ENCODE results near the gene FAM240B. TPM values are rescaled to one million over a fixed set of nuclear protein-coding genes. Genes with fewer than 3 reads are reported as not detected.

The FAM240B gene
- total RNA-seq, 1 donor from 2014 or later, result not detected

DNA sequence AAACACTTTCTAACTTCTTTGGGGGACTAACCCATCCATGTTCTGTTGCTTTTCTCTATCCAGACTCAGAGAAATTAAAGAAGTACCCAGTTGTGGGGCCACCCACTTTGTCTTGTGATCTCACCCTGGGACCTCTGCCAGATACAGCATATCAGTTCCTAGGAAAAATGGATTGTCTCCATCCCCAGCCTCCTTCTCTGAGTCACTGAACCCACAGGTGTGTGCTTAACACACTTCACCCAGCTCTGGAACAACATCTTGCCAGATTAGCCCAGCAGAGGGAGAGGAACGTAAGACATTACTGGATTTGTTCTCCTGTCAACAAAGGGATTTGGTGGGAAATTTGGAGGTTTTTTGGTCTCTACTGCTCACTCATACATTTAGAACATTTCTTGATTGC, 19.2 kb downstream of the FAM240B start:
- DNase-seq (ENCODE audit: low read depth, low spot score), result no peak

- no peak for DNase-seq (ENCODE audit: low read depth, low spot score)
These were observed 20.6 kb downstream of the FAM240B start for GRCh38 chr9:38699337-38699736.

DNA sequence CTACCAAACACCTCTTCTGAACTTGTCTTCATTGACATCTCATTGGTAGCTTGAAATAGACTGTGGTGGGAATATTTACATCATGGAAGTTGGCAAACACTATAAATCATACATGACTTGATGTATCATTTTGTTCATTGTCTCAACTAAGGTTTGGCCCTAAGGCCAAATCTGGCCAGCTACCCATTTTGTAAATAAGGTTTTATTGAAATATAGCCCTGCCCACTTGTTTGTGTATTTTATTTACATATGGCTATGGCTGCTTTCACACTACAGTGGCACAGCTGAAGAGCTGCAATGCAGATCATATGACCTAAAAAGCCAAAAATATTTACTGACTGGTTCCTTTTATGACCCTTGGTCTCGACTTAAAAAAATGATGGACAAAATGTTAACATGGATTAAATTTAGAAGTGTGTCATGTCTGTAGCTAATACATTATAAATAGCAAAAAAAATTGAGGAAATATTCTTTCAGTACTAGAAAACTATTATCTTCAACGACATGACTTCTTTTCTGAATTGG, 22.1 kb downstream of the FAM240B start:
- DNase-seq (ENCODE audit: low read depth, low spot score), result no peak

- no peak for DNase-seq (ENCODE audit: low read depth, low spot score)
These were observed 22.9 kb downstream of the FAM240B start for GRCh38 chr9:38696999-38697398.

DNA sequence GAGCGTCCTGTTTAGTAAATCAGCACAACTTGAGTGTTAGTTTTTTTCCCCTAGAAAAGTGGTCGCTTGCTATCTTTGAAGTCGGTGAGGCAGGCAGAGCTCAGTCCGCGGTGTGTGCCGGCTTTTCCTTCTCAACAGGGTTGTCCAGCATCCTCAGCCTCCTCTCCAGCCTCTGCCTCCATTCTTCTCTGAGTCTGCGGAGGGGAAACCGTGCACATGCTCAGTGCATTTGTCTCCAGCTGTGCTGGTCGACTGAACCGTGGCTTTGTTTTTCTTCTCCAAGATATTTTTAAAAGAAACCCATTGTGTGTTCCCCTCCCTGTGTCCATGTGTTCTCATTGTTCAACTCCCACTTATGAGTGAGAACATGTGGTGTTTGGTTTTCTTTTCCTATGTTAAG, 25.3 kb downstream of the FAM240B start:
- DNase-seq (ENCODE audit: low read depth, low spot score), result no peak

- no peak for DNase-seq (ENCODE audit: low read depth, low spot score)
These were observed 27.2 kb downstream of the FAM240B start for GRCh38 chr9:38692707-38693106.

- DNase-seq (ENCODE audit: low read depth, low spot score), result no peak
These were observed 29.4 kb downstream of the FAM240B start for GRCh38 chr9:38690574-38690973.

DNA sequence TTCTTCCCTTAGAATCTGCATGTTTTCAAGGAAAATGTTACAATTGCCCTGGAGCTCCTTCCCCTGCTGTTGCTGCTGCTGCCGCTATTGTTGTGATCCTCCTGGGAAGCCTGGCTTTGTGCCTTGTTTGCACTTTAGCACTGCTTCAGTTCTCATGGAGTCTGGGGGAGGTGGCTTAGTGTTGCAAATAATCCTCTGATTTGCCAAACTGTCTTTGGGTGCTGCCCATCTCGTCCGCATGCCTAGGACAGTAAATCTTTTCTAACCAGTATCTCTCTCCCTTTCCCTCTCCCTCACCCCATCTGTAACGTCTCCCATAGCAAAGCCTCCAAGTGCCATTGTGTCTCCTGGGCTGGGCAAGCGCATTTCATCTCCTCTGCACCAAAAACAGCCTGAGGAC, 30.3 kb downstream of the FAM240B start:
- no peak for DNase-seq (ENCODE audit: low read depth, low spot score)

GRCh38 chr9:38687992-38688391, 31.9 kb downstream of the FAM240B start:
- DNase-seq (ENCODE audit: low read depth, low spot score), result no peak

- DNase-seq (ENCODE audit: low read depth, low spot score), result no peak
These were observed 32.5 kb downstream of the FAM240B start for GRCh38 chr9:38687389-38687842.

DNA sequence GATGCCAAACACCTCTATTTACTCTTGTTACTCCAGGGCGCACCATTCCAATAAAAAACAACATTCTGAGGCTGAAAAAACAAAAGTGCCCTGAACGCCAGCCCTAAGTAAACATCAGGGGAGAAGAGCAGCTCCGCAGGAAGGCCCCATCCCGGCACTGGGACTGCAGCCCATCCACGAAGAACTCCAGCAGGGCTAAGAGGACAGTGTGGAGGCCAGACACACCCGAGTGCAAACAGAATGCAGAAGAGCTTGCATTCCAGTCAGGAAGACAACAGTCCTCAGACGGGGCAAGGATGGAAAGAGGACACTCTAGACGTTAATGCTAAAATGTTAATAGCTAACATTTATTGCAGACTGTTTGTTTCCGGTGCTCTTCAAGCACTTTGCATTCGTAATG, 33.0 kb downstream of the FAM240B start:
- no peak for DNase-seq (ENCODE audit: low read depth, low spot score)

GRCh38 chr9:38685535-38685934, 34.4 kb downstream of the FAM240B start:
- no peak for DNase-seq (ENCODE audit: low read depth, low spot score)

GRCh38 chr9:38683336-38683735, 36.6 kb downstream of the FAM240B start:
- no peak for DNase-seq (ENCODE audit: low read depth, low spot score)

- DNase-seq (ENCODE audit: low read depth, low spot score), result peak; percentile 19
These were observed 37.2 kb downstream of the FAM240B start for GRCh38 chr9:38682713-38683112.

- no peak for DNase-seq (ENCODE audit: low read depth, low spot score)
These were observed 38.1 kb downstream of the FAM240B start for GRCh38 chr9:38681747-38682227.

- no peak for DNase-seq (ENCODE audit: low read depth, low spot score)
These were observed 39.0 kb downstream of the FAM240B start for GRCh38 chr9:38680837-38681445.

- DNase-seq (ENCODE audit: low read depth, low spot score), result no peak
These were observed 42.2 kb downstream of the FAM240B start for GRCh38 chr9:38677660-38678303.

DNA sequence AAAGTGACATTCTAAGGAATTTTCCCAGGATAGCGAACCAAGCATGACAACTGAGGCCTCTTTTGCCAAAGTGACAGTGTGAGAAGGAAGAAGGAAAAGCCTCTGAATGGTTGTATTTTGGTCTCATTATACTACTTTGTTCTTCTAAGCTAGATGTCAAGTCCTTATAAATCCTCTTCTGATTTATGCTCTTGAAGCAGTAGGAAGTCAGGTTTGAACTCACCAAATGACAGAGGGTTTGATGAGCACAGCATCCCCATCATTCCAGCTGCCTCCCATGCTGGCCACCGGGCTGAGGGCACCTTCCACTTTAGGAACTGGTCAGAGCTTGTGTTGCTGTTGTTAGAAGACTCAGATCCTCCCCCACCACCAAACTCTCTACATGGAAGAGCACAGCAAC, 44.1 kb downstream of the FAM240B start:
- no peak for DNase-seq (ENCODE audit: low read depth, low spot score)

GRCh38 chr9:38675211-38675610, 44.7 kb downstream of the FAM240B start:
- no peak for DNase-seq (ENCODE audit: low read depth, low spot score)

DNA sequence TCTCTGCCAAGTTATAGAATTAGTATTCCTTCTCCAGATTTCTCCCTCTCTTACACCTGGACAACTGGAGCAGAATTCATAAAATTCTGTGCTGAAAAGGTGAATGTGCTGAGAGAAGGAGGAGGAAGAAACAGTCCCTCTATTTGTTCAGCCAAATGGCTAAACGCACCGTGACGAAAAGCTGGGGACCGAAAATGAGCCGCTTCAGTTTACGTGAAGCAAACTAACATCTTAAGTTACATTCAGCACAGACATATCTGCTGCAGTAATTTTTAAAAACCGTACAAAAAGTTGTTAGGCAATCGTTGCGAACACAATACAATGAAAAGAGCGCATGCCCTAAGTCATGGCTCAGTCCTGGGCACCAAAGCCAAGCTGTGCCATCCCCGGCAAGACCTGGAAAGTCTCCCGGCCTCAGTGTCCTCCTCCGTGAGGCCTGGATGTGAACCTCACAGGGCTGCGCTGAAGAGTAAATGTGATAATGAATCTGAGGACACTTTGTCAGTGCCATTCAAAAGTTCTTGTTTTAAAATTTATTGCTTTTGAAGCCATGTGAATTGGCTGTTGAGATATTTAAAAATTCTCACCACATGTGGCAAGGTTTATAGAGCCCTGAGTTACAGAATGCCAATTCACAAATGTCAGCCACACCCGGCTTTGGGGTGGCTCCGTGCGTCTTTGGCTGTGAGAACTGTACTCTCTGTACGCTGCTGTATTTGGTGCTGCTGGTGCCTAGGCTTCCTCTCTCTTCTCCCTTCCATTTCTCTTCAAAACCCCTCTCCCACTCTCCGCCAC, 46.3 kb downstream of the FAM240B start:
- DNase-seq (ENCODE audit: low read depth, low spot score), result no peak

GRCh38 chr9:38671748-38672147, 48.2 kb downstream of the FAM240B start:
- DNase-seq (ENCODE audit: low read depth, low spot score), result no peak

DNA sequence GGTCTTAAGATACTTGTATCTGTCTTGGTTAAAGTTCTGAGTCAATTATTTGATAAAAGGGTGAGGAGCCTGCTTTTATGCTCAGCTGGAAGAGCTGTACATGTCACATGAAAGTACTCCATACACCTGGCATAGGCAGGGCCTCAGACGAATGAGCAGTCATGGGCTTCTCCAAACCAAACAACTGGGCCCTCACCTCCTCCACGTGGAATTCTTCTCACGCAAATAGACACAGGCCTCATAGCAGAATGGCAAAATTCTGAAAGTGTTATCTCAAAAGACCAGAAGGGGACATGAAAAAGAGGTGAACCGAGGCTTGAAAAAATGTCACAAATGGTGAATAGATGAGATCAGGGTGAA, 48.6 kb downstream of the FAM240B start:
- DNase-seq (ENCODE audit: low read depth, low spot score), result no peak
